ENCODE data around the gene P4HB. TPM values are rescaled to one million over a fixed set of nuclear protein-coding genes. Genes with fewer than 3 reads are reported as not detected.

Gene P4HB
- total and polyA plus RNA-seq, 2 of the 4 experiments (the other 2 are of a cell fraction): 599 to 932 TPM

DNA sequence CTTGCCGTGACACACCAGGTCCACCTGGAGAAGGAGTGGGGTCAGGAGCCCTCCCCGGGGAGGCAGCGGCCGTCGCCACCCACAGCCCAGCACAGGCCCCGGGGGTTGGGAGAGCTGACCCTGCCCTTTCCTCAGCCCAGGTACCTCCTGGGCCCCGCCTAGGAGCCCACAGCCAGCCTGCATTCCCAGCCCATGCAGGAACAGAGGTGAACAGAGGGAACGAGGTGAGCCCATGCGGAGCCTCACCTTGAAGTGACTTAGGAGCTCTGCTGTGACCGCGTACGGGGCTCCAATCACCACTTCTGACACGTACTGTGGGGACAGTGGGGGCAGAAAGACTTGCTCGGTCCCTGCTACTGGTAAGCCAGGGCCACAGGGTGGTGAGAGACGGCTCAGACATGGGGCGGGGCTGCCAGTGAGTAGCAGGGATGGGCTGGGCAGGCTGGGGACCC is 45.1 kb upstream of the P4HB start:
- Histone ChIP-seq H3K18ac (ENCODE audit: low read depth, low read length) (no peak overlapping the region), H2BK120ac (ENCODE audit: low read depth, low read length) (no peak overlapping the region), H4K8ac (ENCODE audit: low read depth in 2 of 2, low read length in 2 of 2) (no peak overlapping the region), H3K9me3 (ENCODE audit: control insufficient read depth, insufficient read depth, low read length) (no peaks in the 10 kb centered on the region), H3K4me2 (ENCODE audit: low read depth, low read length) (no peak overlapping the region), H2AFZ (replicated peaks; ENCODE audit: low read length, poor library complexity) (no peak overlapping the region), H2AK5ac (ENCODE audit: low read depth, low read length) (no peak overlapping the region), H3K27ac (ENCODE audit: insufficient read depth, low read length) (no peak overlapping the region), H3K23ac (ENCODE audit: low read depth, low read length) (no peak overlapping the region), H3K56ac (ENCODE audit: extremely low read depth, insufficient read depth, low read length) (no peak overlapping the region), H4K91ac (ENCODE audit: insufficient read depth, low read depth, low read length) (no peak overlapping the region), H2BK20ac (ENCODE audit: low read depth, low read length) (no peak overlapping the region), H3K4me3 (ENCODE audit: insufficient read depth, low read depth, low read length) (no peak overlapping the region), H3K4me1 (ENCODE audit: control insufficient read depth, insufficient read depth, low read length) (peaks cover 6% of the 10 kb centered on the region), H3K27me3 (ENCODE audit: control insufficient read depth, insufficient read depth, low read length) (no peaks in the 10 kb centered on the region), H3K36me3 (ENCODE audit: control insufficient read depth, insufficient read depth, low read length) (peaks cover 14% of the 10 kb centered on the region; the same call in 1 of the 2 replicates), H4K5ac (ENCODE audit: low read depth, low read length) (no peak overlapping the region), H2BK15ac (ENCODE audit: low read depth, low read length) (no peak overlapping the region), H3K14ac (replicated peaks; ENCODE audit: low read depth, low read length) (no peak overlapping the region), H3K9ac (ENCODE audit: low read depth, low read length) (no peak overlapping the region), H2BK5ac (ENCODE audit: low read depth, low read length, poor library complexity, severe bottlenecking) (no peak overlapping the region), H3K9me1 (ENCODE audit: insufficient read depth, low read length) (0 out of 2 replicates have a peak, but pooled peaks cover 7% of the 10 kb centered on the region), H3K4ac (ENCODE audit: low read depth, low read length) (no peak overlapping the region), H2AK9ac (replicated peaks; ENCODE audit: low read depth, low read length, poor library complexity) (no peak overlapping the region), H3K79me1 (ENCODE audit: low read depth in 1 of 2, low read length in 2 of 2) (peaks cover 0 to 20% of the 10 kb centered on the region in 2 experiments; a peak in 2 of 4 replicates), H4K20me1 (ENCODE audit: insufficient read depth, low read length) (peaks cover 12% of the 10 kb centered on the region)
- in situ Hi-C loops (cut with MboI; ENCODE audit: low sequenced_read_pairs): no loop called here
- 96% methylated on average over 5 of the region's 16 CpGs; no CpG with 5 or more reads in 1 of the 2 experiments for WGBS, 2 experiments (ENCODE audit: extremely low coverage in 2 of 2, insufficient read length in 1 of 2)
- DNase-seq: no peak
- no peak for ATAC-seq (ENCODE audit: low read depth)
- BruUV-seq (replicated peaks): no TSS peak
- TF ChIP-seq MXI1 (IDR thresholded peaks at IDR 0.05; ENCODE audit: borderline replicate concordance, low read depth, low read length): no peak
- TF ChIP-seq MAZ (IDR thresholded peaks at IDR 0.05; ENCODE audit: borderline replicate concordance, low read depth, low read length): no peak
- no peak for TF ChIP-seq CTCF (conservative IDR thresholded peaks at IDR 0.05; ENCODE audit: low read depth, low read length)
- no peak for TF ChIP-seq BHLHE40 (IDR thresholded peaks at IDR 0.05; ENCODE audit: low read depth, low read length)
- TF ChIP-seq NFE2L2 (IDR thresholded peaks at IDR 0.05; ENCODE audit: low read depth, low read length): no peak
- no peak for TF ChIP-seq ELK1 (IDR thresholded peaks at IDR 0.05; ENCODE audit: borderline replicate concordance, low read depth, low read length)
- TF ChIP-seq RFX5 (IDR thresholded peaks at IDR 0.05; ENCODE audit: low read depth, low read length): no peak
- no peak for TF ChIP-seq CHD1 (IDR thresholded peaks at IDR 0.05; ENCODE audit: low read depth, low read length)
- TF ChIP-seq POLR2A (IDR thresholded peaks at IDR 0.05; ENCODE audit: low read depth, low read length): no peak
- TF ChIP-seq MAFK (IDR thresholded peaks at IDR 0.05; ENCODE audit: low read depth, low read length): no peak
- TF ChIP-seq, protein P1, sequence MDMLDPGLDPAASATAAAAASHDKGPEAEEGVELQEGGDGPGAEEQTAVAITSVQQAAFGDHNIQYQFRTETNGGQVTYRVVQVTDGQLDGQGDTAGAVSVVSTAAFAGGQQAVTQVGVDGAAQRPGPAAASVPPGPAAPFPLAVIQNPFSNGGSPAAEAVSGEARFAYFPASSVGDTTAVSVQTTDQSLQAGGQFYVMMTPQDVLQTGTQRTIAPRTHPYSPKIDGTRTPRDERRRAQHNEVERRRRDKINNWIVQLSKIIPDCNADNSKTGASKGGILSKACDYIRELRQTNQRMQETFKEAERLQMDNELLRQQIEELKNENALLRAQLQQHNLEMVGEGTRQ (IDR thresholded peaks at IDR 0.05; ENCODE audit: low read depth, low read length): no peak
- TF ChIP-seq SMC3 (IDR thresholded peaks at IDR 0.05; ENCODE audit: low read depth, low read length): no peak
- no peak for TF ChIP-seq FOS (IDR thresholded peaks at IDR 0.05; ENCODE audit: low read depth, low read length)
- no peak for TF ChIP-seq CEBPB (IDR thresholded peaks at IDR 0.05; ENCODE audit: low read depth, low read length)
- TF ChIP-seq RCOR1 (IDR thresholded peaks at IDR 0.05; ENCODE audit: insufficient replicate concordance, low read length): no peak
- TF ChIP-seq RAD21 (IDR thresholded peaks at IDR 0.05; ENCODE audit: low read length): no peak
- intact Hi-C loops (cut with micrococcal nuclease): no loop called here
- POLR2A ChIA-PET (ENCODE audit: unreplicated experiment): no interaction called here
- dilution Hi-C loops (cut with HindIII; ENCODE audit: low sequenced_read_pairs, unreplicated experiment): no loop called here
- CTCF ChIA-PET: no interaction called here
